ENCODE data around the gene MAP2. TPM values are rescaled to one million over a fixed set of nuclear protein-coding genes. Genes with fewer than 3 reads are reported as not detected.

The MAP2 gene
- total RNA-seq, 1 experiment from 2014 or later: 7.6 TPM

- DNase-seq (ENCODE audit: low spot score): peak; percentile 21
- no peak for TF ChIP-seq ESRRA (CRISPR knock-in tag; IDR thresholded peaks at IDR 0.05; ENCODE audit: borderline replicate concordance)
- TF ChIP-seq ZNF281 (CRISPR knock-in tag; IDR thresholded peaks at IDR 0.05): no peak
- no peak for TF ChIP-seq STAT6 (CRISPR knock-in tag; conservative IDR thresholded peaks at IDR 0.05; ENCODE audit: low read depth)
- TF ChIP-seq HMGXB4 (CRISPR knock-in tag; IDR thresholded peaks at IDR 0.05): no peak
- no peak for TF ChIP-seq ZNF263 (CRISPR knock-in tag; IDR thresholded peaks at IDR 0.05; ENCODE audit: low read depth)
- TF ChIP-seq SOX15 (CRISPR knock-in tag; IDR thresholded peaks at IDR 0.05): no peak
- TF ChIP-seq ZNF671 (CRISPR knock-in tag; IDR thresholded peaks at IDR 0.05): no peak
- TF ChIP-seq OVOL2 (CRISPR knock-in tag; IDR thresholded peaks at IDR 0.05; ENCODE audit: borderline replicate concordance): no peak
- no peak for TF ChIP-seq NFYB (CRISPR knock-in tag; conservative IDR thresholded peaks at IDR 0.05; ENCODE audit: low read depth)
- no peak for TF ChIP-seq CDX4 (CRISPR knock-in tag; IDR thresholded peaks at IDR 0.05; ENCODE audit: borderline replicate concordance)
- TF ChIP-seq MXD4 (CRISPR knock-in tag; IDR thresholded peaks at IDR 0.05; ENCODE audit: borderline replicate concordance): no peak
- TF ChIP-seq ATF6 (CRISPR knock-in tag; IDR thresholded peaks at IDR 0.05): no peak
- TF ChIP-seq ZNF512 (CRISPR knock-in tag; IDR thresholded peaks at IDR 0.05; ENCODE audit: borderline replicate concordance): no peak
- no peak for TF ChIP-seq TEAD1 (CRISPR knock-in tag; IDR thresholded peaks at IDR 0.05)
- TF ChIP-seq ATF1 (CRISPR knock-in tag; IDR thresholded peaks at IDR 0.05): no peak
- TF ChIP-seq PRDM15 (CRISPR knock-in tag; IDR thresholded peaks at IDR 0.05): no peak
- no peak for TF ChIP-seq ZNF425 (CRISPR knock-in tag; conservative IDR thresholded peaks at IDR 0.05)
- TF ChIP-seq IRF1 (CRISPR knock-in tag; IDR thresholded peaks at IDR 0.05): no peak
Observed at GRCh38 chr2:209579230-209579749, 155.4 kb downstream of the MAP2 start.

More at GRCh38 chr2:209579230-209579749, 155.4 kb downstream of the MAP2 start:
- no peaks in the 10 kb centered on the region for H3K36me3 Mint-ChIP-seq
- H3K9me3 Mint-ChIP-seq: no peaks in the 10 kb centered on the region
- H3K4me3 Mint-ChIP-seq: peak overlapping the region; percentile 44; the same call in 1 of the 2 replicates
- CTCF ChIA-PET: interaction anchor here (0.6 to 3.7 kb wide), 12 partner anchors 10 to 620 kb away, joined by 3 to 27 read pairs (median 4); partner anchors contain the start of gene MAP2
- ATAC-seq: peak; percentile 82
- H3K27ac Mint-ChIP-seq: no peak overlapping the region
- POLR2A ChIA-PET: interaction anchor here (1.6 kb wide), 1 partner anchor 193 kb away, joined by 4 read pairs; no protein-coding TSS in a partner anchor
- no peaks in the 10 kb centered on the region for H3K27me3 Mint-ChIP-seq (ENCODE audit: low read depth)
- peaks cover 32% of the 10 kb centered on the region for H3K4me1 Mint-ChIP-seq
